ENCODE data around the gene GSX1. TPM values are rescaled to one million over a fixed set of nuclear protein-coding genes. Genes with fewer than 3 reads are reported as not detected.

GSX1 gene
- polyA plus RNA-seq, 3 donors = not detected

GRCh38 chr13:27774169-27774568 is 18.1 kb upstream of the GSX1 start:
- no peak for TF ChIP-seq CTCF (IDR thresholded peaks at IDR 0.05)
- Histone ChIP-seq H2AFZ (ENCODE audit: insufficient read depth, low read depth, low read length, poor library complexity, severe bottlenecking) (no peak overlapping the region), H3K4me3 (replicated peaks in 1 of 3; ENCODE audit: low read depth in 2 of 3, low read length in 3 of 3) (no peak overlapping the region), H3K4me1 (ENCODE audit: control insufficient read depth in 1 of 2, insufficient read depth in 2 of 2, low read length in 2 of 2) (no peaks in the 10 kb centered on the region), H4K20me1 (ENCODE audit: insufficient read depth, low read length) (no peaks in the 10 kb centered on the region), H3K27ac (ENCODE audit: low read depth in 1 of 2, low read length in 2 of 2) (no peak overlapping the region), H3K4me2 (replicated peaks; ENCODE audit: extremely low read depth, low read length, poor library complexity, severe bottlenecking) (no peak overlapping the region), H3K27me3 (ENCODE audit: control insufficient read depth in 2 of 2, insufficient read depth in 2 of 2, low read length in 2 of 2) (peaks cover 2 to 13% of the 10 kb centered on the region in 2 donors), H3K9ac (ENCODE audit: insufficient read depth, low read length, poor library complexity, severe bottlenecking) (no peak overlapping the region), H3K36me3 (replicated peaks in 1 of 2; ENCODE audit: control insufficient read depth in 1 of 2, insufficient read depth in 2 of 2, low read length in 2 of 2) (no peaks in the 10 kb centered on the region), H3K79me2 (ENCODE audit: insufficient read depth, low read length) (no peaks in the 10 kb centered on the region), H3K9me3 (replicated peaks in 1 of 2; ENCODE audit: control insufficient read depth in 1 of 2, insufficient read depth in 1 of 2, low read length in 2 of 2) (no peaks in the 10 kb centered on the region)
- 79% methylated on average over 5 of the region's 8 CpGs for WGBS (ENCODE audit: insufficient coverage)
- Mint-ChIP-seq H3K4me3 (no peak overlapping the region), H3K36me3 (no peaks in the 10 kb centered on the region), H3K4me1 (no peaks in the 10 kb centered on the region), H3K27me3 (ENCODE audit: low read depth in 3 of 3) (peaks cover 11 to 41% (median 16%) of the 10 kb centered on the region in 3 donors), H3K27ac (no peak overlapping the region), H3K9me3 (peaks cover 0 to 3% (median 0%) of the 10 kb centered on the region in 7 donors)
- intact Hi-C loops (cut with micrococcal nuclease) = no loop called here
- DNase-seq = no peak

- Histone ChIP-seq H3K4me1 (ENCODE audit: control insufficient read depth in 1 of 2, insufficient read depth in 2 of 2, low read length in 2 of 2) (no peaks in the 10 kb centered on the region), H3K9me3 (replicated peaks in 1 of 2; ENCODE audit: control insufficient read depth in 1 of 2, insufficient read depth in 1 of 2, low read length in 2 of 2) (no peaks in the 10 kb centered on the region), H3K4me3 (replicated peaks in 1 of 3; ENCODE audit: low read depth in 2 of 3, low read length in 3 of 3) (no peak overlapping the region), H2AFZ (ENCODE audit: insufficient read depth, low read depth, low read length, poor library complexity, severe bottlenecking) (no peak overlapping the region), H3K27me3 (ENCODE audit: control insufficient read depth in 2 of 2, insufficient read depth in 2 of 2, low read length in 2 of 2) (peaks cover 5 to 13% of the 10 kb centered on the region in 2 donors), H3K4me2 (replicated peaks; ENCODE audit: extremely low read depth, low read length, poor library complexity, severe bottlenecking) (no peak overlapping the region), H3K79me2 (ENCODE audit: insufficient read depth, low read length) (no peaks in the 10 kb centered on the region), H4K20me1 (ENCODE audit: insufficient read depth, low read length) (no peaks in the 10 kb centered on the region), H3K9ac (ENCODE audit: insufficient read depth, low read length, poor library complexity, severe bottlenecking) (no peak overlapping the region), H3K27ac (ENCODE audit: low read depth in 1 of 2, low read length in 2 of 2) (no peak overlapping the region), H3K36me3 (replicated peaks in 1 of 2; ENCODE audit: control insufficient read depth in 1 of 2, insufficient read depth in 2 of 2, low read length in 2 of 2) (no peaks in the 10 kb centered on the region)
- H3K4me3 Mint-ChIP-seq = no peak overlapping the region
- 100% methylated on average over 1 of the region's 2 CpGs for WGBS (ENCODE audit: insufficient coverage)
- H3K4me1 Mint-ChIP-seq = peaks cover under 1% of the 10 kb centered on the region
- no peak overlapping the region for H3K27ac Mint-ChIP-seq
- H3K36me3 Mint-ChIP-seq = no peaks in the 10 kb centered on the region
- TF ChIP-seq CTCF (IDR thresholded peaks at IDR 0.05) = no peak
- H3K9me3 Mint-ChIP-seq = peaks cover 0 to 3% (median 0%) of the 10 kb centered on the region in 7 donors
- H3K27me3 Mint-ChIP-seq (ENCODE audit: low read depth in 3 of 3) = peaks cover 11 to 42% (median 18%) of the 10 kb centered on the region in 3 donors
- intact Hi-C loops (cut with micrococcal nuclease) = no loop called here
- DNase-seq = peak in 1 of 3 donors; percentile 5
Observed at GRCh38 chr13:27774651-27775050, 17.6 kb upstream of the GSX1 start.
